OCI-LY7 (cell line): ENCODE measurements around the gene ACER1. TPM values are rescaled to one million over a fixed set of nuclear protein-coding genes. Genes with fewer than 3 reads are reported as not detected.
A peak's percentile ranks its signal among the peaks of the same experiment; 100 is the strongest.
"Not testable (repeated sequence)": the region's sequence is repeated elsewhere in the genome, so short reads cannot be mapped to it uniquely, and the experiment has no call there.

Experiments
- BruUV-seq: library from RNA; stranded (reverse); fragments of 400-500 nt; replicated peaks from 2 replicates; lab custom pipeline; 2021; lab: Mats Ljungman, UMichigan
- CTCF ChIA-PET: fragments of 300-600 bp; sonication (Branson Sonifier 250); formaldehyde crosslinking; loops from one replicate; lab custom pipeline; 2022; ENCODE audit warnings: antibody characterized with exemption; ENCODE audit not compliant: unreplicated experiment; lab: Charles Lee
- POLR2A ChIA-PET: fragments of 300-600 bp; sonication (Branson Sonifier 250); formaldehyde crosslinking; loops from one replicate; lab custom pipeline; 2022; ENCODE audit warnings: antibody characterized with exemption; lab: Charles Lee
- DNase-seq: peaks from one replicate; pipeline ENCODE4 v3.0.0-alpha.2; 2015; ENCODE audit warnings: low spot score
- H2AFZ ChIP-seq: fragments of 200-600 bp; sonication (generic), shearing (Covaris generic); 2 replicates; pipeline ENCODE4 v1.6.1; 2014; ENCODE audit warnings: mild to moderate bottlenecking, antibody characterized with exemption, low read length, moderate library complexity
- H3K27ac ChIP-seq: fragments of 200-600 bp; sonication (generic); 2 replicates; pipeline ENCODE4 v1.5.1; 2014; ENCODE audit warnings: mixed run types, low read depth, mild to moderate bottlenecking, moderate library complexity, low read length, inconsistent platforms; ENCODE audit not compliant: poor library complexity, severe bottlenecking
- H3K36me3 ChIP-seq: fragments of 200-600 bp; sonication (generic); 2 replicates; pipeline ENCODE4 v1.6.1; 2014; ENCODE audit warnings: mild to moderate bottlenecking, antibody characterized with exemption, low read length, moderate library complexity, mixed read lengths; ENCODE audit not compliant: insufficient read depth
- H3K4me1 ChIP-seq: fragments of 200-600 bp; sonication (generic); 2 replicates; pipeline ENCODE4 v1.5.1; 2014; ENCODE audit warnings: mild to moderate bottlenecking, low read length; ENCODE audit not compliant: insufficient read depth, poor library complexity, severe bottlenecking
- H3K4me2 ChIP-seq: fragments of 200-600 bp; sonication (generic); 2 replicates; pipeline ENCODE4 v1.6.1; 2014; ENCODE audit warnings: mild to moderate bottlenecking, low read length
- H3K4me3 ChIP-seq: fragments of 200-600 bp; sonication (generic); 2 replicates; pipeline ENCODE4 v1.5.1; 2014; ENCODE audit warnings: mild to moderate bottlenecking, low read depth, low read length; ENCODE audit not compliant: poor library complexity, severe bottlenecking
- H3K79me2 ChIP-seq: fragments of 200-600 bp; sonication (generic); 2 replicates; pipeline ENCODE4 v1.6.1; 2016; ENCODE audit warnings: low read depth, mild to moderate bottlenecking, low read length, moderate library complexity, mixed read lengths; ENCODE audit not compliant: insufficient read depth
- H3K9me2 ChIP-seq: fragments of 200-600 bp; sonication (generic); 2 replicates; pipeline ENCODE4 v1.6.1; 2016; ENCODE audit warnings: mild to moderate bottlenecking, low read length, mixed read lengths; ENCODE audit not compliant: insufficient read depth
- H3K9me3 ChIP-seq: fragments of 200-600 bp; sonication (generic); 2 replicates; pipeline ENCODE4 v1.6.1; 2014; ENCODE audit warnings: mild to moderate bottlenecking, mixed run types, low read length, mixed read lengths
- H4K20me1 ChIP-seq: fragments of 200-600 bp; sonication (generic); 2 replicates; pipeline ENCODE4 v1.6.1; 2014; ENCODE audit warnings: mild to moderate bottlenecking, antibody characterized with exemption, low read length, moderate library complexity, mixed read lengths; ENCODE audit not compliant: insufficient read depth
- EZH2phosphoT487 ChIP-seq: fragments of 200-600 bp; sonication (generic); IDR thresholded peaks from 2 replicates; pipeline ENCODE4 v1.6.1; 2018; ENCODE audit warnings: low read depth, borderline replicate concordance, mild to moderate bottlenecking, mixed run types, antibody characterized with exemption, low read length, moderate library complexity, mixed read lengths
- intact Hi-C: fragments of 100-400 bp; cut with micrococcal nuclease; formaldehyde crosslinking; loops from one replicate; pipeline ENCODE4 v1.10.0; 2022; ENCODE audit not compliant: unreplicated experiment
- total RNA-seq, 2 experiments: library from RNA; depleted of rRNA in 1 of 2; stranded (reverse); fragments of >200 nt in 1 of 2; shearing (Covaris generic) in 1 of 2; gene quantifications; 2 replicates each; pipeline ENCODE4 v1.2.3, GENCODE V29; 2014 to 2022
- TF ChIP-seq, protein P1 (sequence below): fragments of 200-600 bp; sonication (generic); conservative IDR thresholded peaks from 2 replicates; pipeline ENCODE4 v1.5.1; 2014; ENCODE audit warnings: mild to moderate bottlenecking, antibody characterized with exemption, low read length, moderate library complexity, mixed read lengths

Gene ACER1
- total RNA-seq, 2 experiments from 2014 or later: not detected

DNA sequence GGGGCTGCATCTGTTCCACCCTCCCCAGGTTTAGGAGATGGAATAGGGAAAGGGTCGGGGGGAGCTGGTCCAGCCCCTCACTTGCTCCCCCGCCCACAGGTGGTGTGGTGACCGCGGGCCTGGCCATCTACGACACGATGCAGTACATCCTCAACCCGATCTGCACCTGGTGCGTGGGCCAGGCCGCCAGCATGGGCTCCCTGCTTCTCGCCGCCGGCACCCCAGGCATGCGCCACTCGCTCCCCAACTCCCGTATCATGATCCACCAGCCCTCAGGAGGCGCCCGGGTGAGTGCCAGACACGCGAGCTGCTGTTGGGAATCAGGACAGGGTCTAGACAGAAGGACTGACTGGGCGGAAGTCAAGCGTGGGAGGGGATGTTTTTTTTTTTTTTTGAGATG, 30.9 kb upstream of the ACER1 start:
- Histone ChIP-seq H3K4me2 (no peak overlapping the region), H3K79me2 (peaks cover 17% of the 10 kb centered on the region; the same call in 1 of the 2 replicates), H3K27ac (no peak overlapping the region), H2AFZ (no peak overlapping the region), H3K4me1 (peaks cover 13% of the 10 kb centered on the region), H3K4me3 (no peak overlapping the region), H3K36me3 (peaks cover 53% of the 10 kb centered on the region), H3K9me3 (no peaks in the 10 kb centered on the region), H4K20me1 (no peaks in the 10 kb centered on the region), H3K9me2 (no peaks in the 10 kb centered on the region)
- no peak for DNase-seq
- no peak for TF ChIP-seq EZH2phosphoT487
- TF ChIP-seq, protein P1, sequence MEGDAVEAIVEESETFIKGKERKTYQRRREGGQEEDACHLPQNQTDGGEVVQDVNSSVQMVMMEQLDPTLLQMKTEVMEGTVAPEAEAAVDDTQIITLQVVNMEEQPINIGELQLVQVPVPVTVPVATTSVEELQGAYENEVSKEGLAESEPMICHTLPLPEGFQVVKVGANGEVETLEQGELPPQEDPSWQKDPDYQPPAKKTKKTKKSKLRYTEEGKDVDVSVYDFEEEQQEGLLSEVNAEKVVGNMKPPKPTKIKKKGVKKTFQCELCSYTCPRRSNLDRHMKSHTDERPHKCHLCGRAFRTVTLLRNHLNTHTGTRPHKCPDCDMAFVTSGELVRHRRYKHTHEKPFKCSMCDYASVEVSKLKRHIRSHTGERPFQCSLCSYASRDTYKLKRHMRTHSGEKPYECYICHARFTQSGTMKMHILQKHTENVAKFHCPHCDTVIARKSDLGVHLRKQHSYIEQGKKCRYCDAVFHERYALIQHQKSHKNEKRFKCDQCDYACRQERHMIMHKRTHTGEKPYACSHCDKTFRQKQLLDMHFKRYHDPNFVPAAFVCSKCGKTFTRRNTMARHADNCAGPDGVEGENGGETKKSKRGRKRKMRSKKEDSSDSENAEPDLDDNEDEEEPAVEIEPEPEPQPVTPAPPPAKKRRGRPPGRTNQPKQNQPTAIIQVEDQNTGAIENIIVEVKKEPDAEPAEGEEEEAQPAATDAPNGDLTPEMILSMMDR: no peak
- ChIA-PET POLR2A (no interaction called here), CTCF (no interaction called here)
- no TSS peak for BruUV-seq
- intact Hi-C loops: no loop called here

DNA sequence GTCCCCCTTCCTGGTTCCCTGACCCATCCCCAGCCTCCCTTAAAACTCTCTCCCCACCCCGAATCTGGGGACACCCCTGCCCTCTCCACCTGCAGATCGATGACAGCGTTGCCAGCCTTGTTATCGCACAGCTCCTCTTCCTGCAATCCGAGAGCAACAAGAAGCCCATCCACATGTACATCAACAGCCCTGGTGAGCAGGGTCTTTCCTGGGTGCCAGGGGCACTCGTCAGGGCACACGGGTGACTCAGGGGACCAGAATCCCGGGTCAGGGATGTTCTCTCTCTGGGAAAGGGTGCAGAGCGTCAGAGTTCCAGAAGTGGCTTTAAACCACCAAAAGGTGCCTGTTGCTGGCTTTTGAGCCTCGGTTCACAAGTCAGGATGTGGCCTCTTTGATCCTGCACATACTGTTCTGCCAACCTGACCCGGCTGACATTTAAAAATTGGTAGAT, 29.0 kb upstream of the ACER1 start:
- POLR2A ChIA-PET: no interaction called here
- TSS peak; percentile 72 for BruUV-seq
- H3K27ac ChIP-seq: peak overlapping the region; percentile 55
- no peaks in the 10 kb centered on the region for H3K9me2 ChIP-seq
- CTCF ChIA-PET: interaction anchor here (2.0 kb wide), 1 partner anchor 10 kb away, joined by 6 read pairs; the partner anchor contains the start of gene ALKBH7
- H3K36me3 ChIP-seq: peaks cover 33% of the 10 kb centered on the region
- intact Hi-C loops: no loop called here
- peaks cover 17% of the 10 kb centered on the region; the same call in 1 of the 2 replicates for H3K79me2 ChIP-seq
- peak overlapping the region; percentile 72; the same call in 1 of the 2 replicates for H2AFZ ChIP-seq
- H4K20me1 ChIP-seq: no peaks in the 10 kb centered on the region
- H3K4me2 ChIP-seq: peak overlapping the region; percentile 94
- peak overlapping the region; percentile 86 for H3K4me3 ChIP-seq
- DNase-seq: peak; percentile 36
- TF ChIP-seq, protein P1: no peak
- no peak for TF ChIP-seq EZH2phosphoT487
- H3K4me1 ChIP-seq: peaks cover 13% of the 10 kb centered on the region
- no peaks in the 10 kb centered on the region for H3K9me3 ChIP-seq

DNA sequence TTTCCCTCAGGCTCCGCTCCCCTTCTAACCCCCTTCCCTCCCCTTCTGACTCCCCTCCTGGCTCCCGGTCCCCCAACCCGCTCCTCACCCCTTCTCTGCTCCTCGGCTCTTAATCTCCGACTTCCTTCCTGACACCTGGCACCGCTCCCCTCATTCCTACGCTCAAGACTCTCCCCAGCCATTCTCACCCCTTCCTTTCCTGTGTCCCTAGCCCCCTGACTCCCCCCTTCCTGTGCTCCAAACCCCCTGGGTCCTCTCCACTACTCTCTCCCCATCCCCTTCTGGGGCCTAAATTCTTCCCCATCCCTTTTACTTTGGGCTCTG, 28.6 kb upstream of the ACER1 start:
- POLR2A ChIA-PET: no interaction called here
- BruUV-seq: no TSS peak

DNA sequence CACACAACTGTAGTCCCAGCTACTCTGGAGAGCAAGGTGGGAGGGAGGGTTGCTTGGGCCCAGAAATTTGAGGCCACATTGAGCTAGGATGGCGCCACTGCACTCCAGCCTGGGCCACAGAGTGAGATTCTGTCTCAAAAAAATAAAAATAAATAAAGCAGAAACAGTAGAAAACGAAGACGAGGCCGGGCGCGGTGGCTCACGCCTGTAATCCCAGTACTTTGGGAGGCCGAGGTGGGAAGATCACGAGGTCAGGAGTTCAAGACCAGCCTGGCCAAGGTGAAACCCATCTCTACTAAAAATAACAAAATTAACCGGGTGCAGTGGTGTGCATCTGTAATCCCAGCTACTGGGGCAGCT, 27.4 kb upstream of the ACER1 start:
- H3K9me2 ChIP-seq, H3K27ac ChIP-seq, intact Hi-C loops, H4K20me1 ChIP-seq, DNase-seq, BruUV-seq, H3K9me3 ChIP-seq: not testable (repeated sequence)
- ChIA-PET POLR2A (interaction anchor here (0.7 kb wide), 1 partner anchor 183 kb away, joined by 3 read pairs; no protein-coding TSS in a partner anchor), CTCF (interaction anchor here (0.6 to 2.0 kb wide), 2 partner anchors 12 to 300 kb away, joined by 3 to 6 read pairs; partner anchors contain the start of gene ALKBH7)
- H3K4me3 ChIP-seq: peak overlapping the region; percentile 86
- H3K36me3 ChIP-seq: peaks cover 18% of the 10 kb centered on the region
- H3K79me2 ChIP-seq: peaks cover 17% of the 10 kb centered on the region; the same call in 1 of the 2 replicates
- peak overlapping the region; percentile 33; the same call in 1 of the 2 replicates for H3K4me2 ChIP-seq
- peaks cover 13% of the 10 kb centered on the region for H3K4me1 ChIP-seq
- peak overlapping the region; percentile 72; the same call in 1 of the 2 replicates for H2AFZ ChIP-seq

More for the DNA sequence above, 28.6 kb upstream of the ACER1 start:
- intact Hi-C loops: no loop called here
- Histone ChIP-seq H3K4me2 (peak overlapping the region; percentile 94), H3K79me2 (peaks cover 17% of the 10 kb centered on the region; the same call in 1 of the 2 replicates), H4K20me1 (no peaks in the 10 kb centered on the region), H3K4me1 (peaks cover 13% of the 10 kb centered on the region), H3K36me3 (peaks cover 29% of the 10 kb centered on the region), H3K27ac (peak overlapping the region; percentile 55), H3K9me2 (no peaks in the 10 kb centered on the region), H3K4me3 (peak overlapping the region; percentile 86), H3K9me3 (no peaks in the 10 kb centered on the region), H2AFZ (peak overlapping the region; percentile 72; the same call in 1 of the 2 replicates)
- DNase-seq: no peak
- TF ChIP-seq EZH2phosphoT487: no peak
- TF ChIP-seq, protein P1: no peak
- CTCF ChIA-PET: interaction anchor here (2.0 kb wide), 1 partner anchor 10 kb away, joined by 6 read pairs; the partner anchor contains the start of gene ALKBH7
